HTERT RPE-1 (cell line): ENCODE results near the gene TNRC6B.
"Not testable (repeated sequence)": the region's sequence is repeated elsewhere in the genome, so short reads cannot be mapped to it uniquely, and the experiment has no call there.

Source experiments
- in situ Hi-C: fragments of 300-500 bp; cut with MboI; formaldehyde crosslinking; loops from 4 replicates; pipeline ENCODE4 v1.14.3; 2020; ENCODE audit warnings: low sequenced_read_pairs

TNRC6B gene

DNA sequence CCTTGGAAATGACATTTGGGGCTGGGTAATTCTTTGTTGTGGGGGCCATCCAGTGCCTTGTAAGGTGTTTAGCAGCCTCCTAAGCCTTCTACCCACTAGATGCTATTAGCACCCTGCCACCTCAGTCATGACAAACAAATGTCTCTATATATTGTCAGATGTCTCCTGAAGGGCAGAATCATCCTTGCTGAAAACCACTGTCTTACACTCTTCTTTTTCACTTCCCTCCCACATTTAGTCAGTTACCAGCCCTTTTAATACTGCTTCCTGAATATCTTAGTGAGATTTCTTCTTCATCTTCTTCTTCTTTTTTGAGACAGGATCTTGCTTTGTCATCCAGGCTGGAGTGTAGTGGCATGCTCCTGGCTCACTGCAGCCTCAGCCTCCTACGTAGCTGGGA, 33.1 kb downstream of the TNRC6B start:
- in situ Hi-C loops: no loop called here

DNA sequence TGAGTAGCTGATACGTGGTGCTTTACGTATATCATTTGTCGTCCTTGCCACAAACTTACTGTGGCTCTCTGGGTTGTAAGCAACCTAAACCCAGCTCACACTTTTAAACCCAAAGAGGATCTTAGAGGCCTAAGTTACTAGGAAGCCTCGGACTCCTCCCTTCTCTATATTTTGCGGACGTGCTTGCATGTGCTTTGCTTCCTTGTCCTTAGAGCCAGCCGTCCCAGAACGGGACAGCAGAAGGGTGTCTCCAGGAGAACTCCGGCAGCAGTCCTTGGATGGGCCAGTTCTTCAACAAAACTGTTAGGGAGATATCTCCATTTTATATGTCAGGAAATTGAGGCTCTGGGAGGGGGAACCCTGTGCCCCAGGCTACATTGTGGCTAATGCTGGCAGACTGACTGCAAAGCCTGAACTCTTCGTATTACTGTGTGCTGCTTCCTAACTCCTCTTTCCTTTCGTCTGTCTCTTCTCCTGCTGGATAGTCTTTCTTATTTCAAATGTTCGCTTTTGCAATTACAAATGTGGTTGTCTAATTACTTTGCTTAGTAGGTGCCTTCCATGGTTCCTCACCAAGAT, 33.8 kb downstream of the TNRC6B start:
- in situ Hi-C loops: no loop called here

GRCh38 chr22:40212121-40212520, 34.4 kb downstream of the TNRC6B start:
- in situ Hi-C loops: no loop called here

DNA sequence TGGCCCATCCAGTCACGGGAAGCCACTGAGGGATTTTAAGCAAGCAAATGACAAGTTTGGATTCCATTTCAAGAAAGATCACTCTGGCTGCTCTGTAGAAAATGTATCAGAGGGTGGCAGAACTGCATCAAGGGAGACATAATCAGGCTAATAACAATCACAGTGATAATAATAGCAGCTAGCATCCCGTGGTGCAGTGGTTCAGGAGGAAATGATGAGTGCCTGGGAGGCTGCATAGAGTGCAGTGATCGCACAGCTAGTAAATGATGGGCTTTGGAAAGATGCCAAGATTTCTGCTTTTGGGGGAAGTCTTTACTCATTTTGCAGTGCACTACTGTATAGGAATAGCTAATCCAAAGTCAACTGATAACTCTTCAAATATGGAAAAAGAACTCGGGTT, 35.8 kb downstream of the TNRC6B start:
- in situ Hi-C loops: no loop called here

- in situ Hi-C loops: no loop called here
These were observed 37.5 kb downstream of the TNRC6B start for GRCh38 chr22:40215266-40215665.

DNA sequence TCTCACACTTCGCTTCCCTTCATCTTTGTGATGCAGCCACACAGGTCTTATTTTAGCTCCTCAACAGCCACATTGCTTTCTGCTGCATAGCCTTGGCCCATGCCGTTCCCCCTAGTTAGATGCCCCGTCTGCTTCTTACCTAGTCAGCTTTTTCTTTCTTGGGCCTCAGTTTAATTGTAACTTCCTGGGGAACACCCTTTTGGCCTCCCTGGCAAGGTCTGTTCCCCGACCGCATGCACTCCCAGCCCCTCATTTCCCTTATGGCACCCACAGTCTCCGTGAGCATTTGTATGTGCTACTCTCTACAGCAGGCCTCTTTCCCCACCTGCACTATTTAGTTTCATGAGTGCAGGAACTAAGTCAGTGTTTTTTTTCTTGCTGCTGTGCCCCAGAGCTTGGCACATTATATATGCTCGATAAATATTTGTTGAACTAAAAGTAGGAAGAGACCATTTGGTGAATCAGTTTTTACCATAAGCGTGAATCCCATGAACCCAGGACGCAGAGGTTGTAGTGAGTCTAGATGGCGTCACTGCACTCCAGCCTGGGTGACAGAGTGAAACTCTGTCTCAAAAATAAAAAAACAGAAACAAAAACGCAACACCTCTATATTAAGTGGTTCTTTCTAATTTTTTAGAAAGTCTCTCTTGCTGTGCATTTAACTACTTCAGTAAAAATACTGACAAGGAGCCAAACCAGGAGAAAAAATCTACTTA, 38.5 kb downstream of the TNRC6B start:
- in situ Hi-C loops: no loop called here

- in situ Hi-C loops: no loop called here
These were observed 40.4 kb downstream of the TNRC6B start for GRCh38 chr22:40218152-40218551.

- in situ Hi-C loops: no loop called here
These were observed 41.1 kb downstream of the TNRC6B start for GRCh38 chr22:40218723-40219294.

GRCh38 chr22:40220316-40221054, 42.8 kb downstream of the TNRC6B start:
- in situ Hi-C loops: no loop called here

DNA sequence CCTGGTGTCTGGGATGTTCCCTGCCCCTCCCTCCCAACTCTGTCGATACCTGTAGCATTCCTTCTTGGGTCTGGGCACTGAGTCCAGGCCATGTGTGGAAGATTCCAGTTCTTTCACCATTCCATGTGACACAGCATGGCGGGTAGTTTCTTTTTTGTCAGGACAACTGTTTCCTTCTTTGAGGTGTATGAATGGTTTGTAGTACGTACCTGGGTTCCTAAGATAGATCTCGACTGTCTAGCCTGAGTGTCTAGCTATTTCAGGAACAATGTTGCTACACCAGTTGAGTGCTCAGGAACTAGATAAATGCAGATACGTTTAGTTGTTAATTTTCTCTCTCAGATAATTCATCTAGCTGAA, 43.3 kb downstream of the TNRC6B start:
- in situ Hi-C loops: no loop called here

GRCh38 chr22:40222979-40223378, 45.3 kb downstream of the TNRC6B start:
- in situ Hi-C loops: not testable (repeated sequence)

DNA sequence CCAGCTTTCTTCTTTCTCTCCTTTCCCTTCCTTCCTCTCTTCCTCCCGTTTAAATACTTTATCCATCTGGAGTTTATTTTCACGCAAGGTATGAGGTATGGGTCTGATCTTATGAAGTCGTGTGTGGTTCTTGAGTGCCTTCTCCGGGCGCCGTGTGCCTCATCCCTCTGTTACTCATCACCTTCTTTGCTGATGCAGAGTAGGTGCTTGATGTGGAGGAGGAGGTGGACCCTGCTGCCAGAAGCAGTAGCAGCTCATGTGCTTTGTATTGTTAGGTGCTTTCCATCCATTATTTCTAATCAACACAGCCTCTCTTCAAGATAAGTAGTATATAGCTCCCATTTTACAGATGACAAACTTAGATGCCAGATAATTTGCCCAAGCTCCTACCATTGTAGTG, 47.0 kb downstream of the TNRC6B start:
- in situ Hi-C loops: no loop called here

GRCh38 chr22:40226620-40227019, 48.9 kb downstream of the TNRC6B start:
- in situ Hi-C loops: no loop called here

- in situ Hi-C loops: no loop called here
These were observed 54.0 kb downstream of the TNRC6B start for GRCh38 chr22:40231618-40232313.

DNA sequence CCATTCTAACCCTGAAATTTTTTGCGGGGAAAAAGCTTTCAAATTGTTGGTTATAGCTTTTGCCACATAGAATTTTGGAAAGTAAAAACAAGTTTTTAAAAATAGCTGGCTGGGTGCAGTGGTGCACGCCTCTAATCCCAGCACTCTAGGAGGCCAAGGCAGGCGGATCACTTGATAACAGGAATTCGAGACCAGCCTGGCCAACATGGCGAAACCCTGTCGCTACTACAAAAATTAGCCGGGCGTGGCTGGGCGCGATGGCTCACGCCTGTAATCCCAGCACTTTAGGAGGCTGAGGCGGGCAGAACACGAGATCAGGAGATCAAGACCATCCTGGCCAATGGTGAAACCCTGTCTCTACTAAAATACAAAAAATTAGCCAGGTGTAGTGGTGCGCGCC, 54.9 kb downstream of the TNRC6B start:
- in situ Hi-C loops: no loop called here

DNA sequence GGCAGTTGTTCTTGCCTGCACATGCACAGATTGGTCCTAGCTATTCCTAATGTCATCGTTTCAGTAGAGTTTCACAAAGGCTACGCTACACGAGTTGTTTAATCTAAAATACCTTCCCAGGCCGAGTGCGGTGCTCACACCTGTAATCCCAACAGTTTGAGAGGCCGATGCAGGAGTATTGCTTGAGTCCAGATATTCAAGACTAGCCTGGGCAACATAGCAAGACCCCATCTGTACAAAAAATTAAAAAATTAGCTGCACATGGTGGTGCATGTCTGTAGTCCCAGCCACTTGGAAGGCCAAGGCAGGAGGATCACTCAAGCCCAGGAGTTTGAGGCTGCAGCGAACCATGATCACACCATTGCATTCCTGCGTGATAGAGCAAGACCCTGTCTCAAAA, 56.2 kb downstream of the TNRC6B start:
- in situ Hi-C loops: no loop called here

DNA sequence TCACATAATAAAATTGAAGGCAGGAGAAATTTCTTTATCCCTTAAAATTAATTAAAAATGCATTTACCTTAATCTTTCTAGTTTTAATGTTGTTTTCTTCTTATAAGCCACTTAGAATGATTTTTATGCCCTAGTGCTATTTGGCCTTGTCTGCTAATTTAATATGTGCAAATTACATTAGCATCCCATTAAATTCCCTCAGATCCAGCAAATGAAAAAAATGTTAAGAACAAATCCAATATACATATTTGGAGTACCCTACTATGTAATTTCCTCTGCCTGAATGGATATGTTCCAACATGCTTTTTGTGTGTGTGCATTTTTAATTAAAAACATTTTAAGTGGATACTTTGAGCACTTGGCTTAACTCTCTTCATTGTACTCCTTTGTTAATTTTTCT, 56.9 kb downstream of the TNRC6B start:
- in situ Hi-C loops: no loop called here

DNA sequence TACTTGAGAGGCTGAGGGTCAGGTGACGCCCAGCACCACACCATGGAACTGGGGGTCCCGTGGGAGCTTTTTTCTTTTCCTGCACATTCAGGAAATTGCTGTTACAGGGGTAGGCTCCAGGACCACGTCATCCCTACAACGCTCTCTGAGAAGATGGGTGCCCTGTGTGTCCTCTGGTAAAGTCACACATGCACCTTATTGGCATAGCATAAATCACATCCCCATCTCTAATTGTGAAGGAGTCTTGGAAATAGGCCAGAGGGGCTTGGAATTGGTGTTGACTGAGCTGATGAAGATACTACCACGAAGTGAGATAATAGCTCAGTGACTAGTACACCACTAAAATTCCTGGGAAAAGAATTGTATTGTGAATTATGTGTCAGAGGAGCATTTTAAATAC, 57.6 kb downstream of the TNRC6B start:
- in situ Hi-C loops: no loop called here

- in situ Hi-C loops: no loop called here
These were observed 58.5 kb downstream of the TNRC6B start for GRCh38 chr22:40236131-40236665.

GRCh38 chr22:40237241-40237640, 59.5 kb downstream of the TNRC6B start:
- in situ Hi-C loops: no loop called here

GRCh38 chr22:40237788-40238424, 60.2 kb downstream of the TNRC6B start:
- in situ Hi-C loops: no loop called here
